GM19099 (cell line): ENCODE measurements around the gene TDRD7.

ENCODE experiments used
- POLR2A ChIP-seq: IDR thresholded peaks from 3 replicates; pipeline ENCODE4 v1.6.1; 2011; ENCODE audit warnings: low read depth; ENCODE audit not compliant: insufficient read length; ENCODE audit errors: extremely low read depth

The TDRD7 gene

DNA sequence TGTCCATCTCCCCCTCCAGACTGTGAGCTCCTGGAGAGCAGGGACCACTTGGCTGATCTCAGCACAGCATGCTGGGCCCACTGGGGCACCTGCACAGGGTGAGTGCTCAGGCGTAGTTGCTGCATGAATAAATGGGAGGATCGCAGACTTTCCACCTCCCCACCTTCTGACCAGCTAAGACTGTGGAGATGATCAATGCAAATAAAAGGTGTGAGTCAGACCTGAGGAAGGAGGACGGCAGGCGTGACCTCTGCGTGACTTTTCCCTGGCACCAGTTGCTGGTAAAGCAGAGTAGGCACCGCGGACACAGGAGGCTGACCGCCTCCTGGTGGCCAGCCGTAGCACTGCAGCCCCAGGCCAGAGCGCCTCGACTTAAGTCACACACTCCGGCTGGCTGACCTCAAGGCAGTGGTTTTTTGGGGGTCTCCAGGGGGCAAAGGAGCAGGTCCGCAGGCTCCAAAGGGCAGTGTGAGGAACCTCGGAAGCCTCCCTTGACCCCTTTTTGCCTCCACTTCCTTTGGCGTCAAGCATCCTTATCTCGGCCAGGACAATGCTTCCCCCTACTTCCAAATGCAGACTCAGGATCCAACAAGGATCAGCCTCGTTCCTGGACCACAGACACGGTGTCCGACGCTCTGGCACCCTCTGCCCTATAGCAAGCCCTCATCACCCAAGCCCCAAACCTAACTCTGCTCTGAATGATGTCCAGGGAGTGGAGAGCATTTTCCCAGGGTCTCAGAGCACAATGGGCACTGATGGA is 12.7 kb upstream of the TDRD7 start:
- no peak for TF ChIP-seq POLR2A

DNA sequence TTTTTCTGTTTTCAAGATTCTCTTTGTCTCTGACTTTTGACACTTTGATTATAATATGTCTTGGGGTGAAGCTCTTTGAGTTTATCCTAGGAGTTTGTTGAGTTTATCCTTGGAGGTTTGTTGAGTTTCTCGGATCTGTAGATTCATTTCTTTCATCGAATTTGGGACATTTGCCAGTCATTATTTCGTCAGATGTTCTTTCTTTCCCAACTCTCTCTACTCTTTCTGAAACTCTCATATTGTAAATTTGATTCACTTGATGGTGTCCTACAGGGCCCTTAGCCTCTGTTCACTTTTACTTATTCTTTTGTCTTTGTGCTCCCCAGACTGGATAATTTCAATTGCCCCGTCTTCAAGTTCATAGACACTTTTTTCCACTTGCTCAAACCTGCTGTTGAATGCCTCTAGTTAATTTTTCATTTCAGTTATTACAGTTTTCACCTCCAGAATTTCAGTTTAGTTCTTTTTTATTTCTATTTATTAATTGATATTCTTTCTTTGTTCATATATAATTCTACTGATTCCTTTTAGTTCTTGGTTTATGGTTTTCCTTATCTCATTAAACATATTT is 8.1 kb upstream of the TDRD7 start:
- TF ChIP-seq POLR2A, result no peak

DNA sequence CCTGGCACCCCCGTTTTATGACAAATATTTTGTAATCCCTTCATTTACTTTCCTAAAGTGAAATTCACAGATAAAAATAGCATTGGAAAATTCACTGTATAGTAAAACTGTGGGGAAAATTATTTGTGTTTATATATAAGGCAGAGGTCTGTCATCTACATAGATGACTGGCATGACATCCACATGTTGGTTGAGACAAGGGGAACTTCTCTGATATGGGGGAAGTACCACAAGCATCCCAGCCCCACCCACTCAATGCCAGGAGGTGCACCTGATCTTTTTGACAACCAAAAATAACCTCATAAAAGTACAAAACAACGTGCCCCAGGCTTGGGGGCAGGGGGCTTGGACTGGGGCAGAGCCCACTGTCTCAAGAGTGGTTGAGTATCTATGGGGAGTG is 6.3 kb upstream of the TDRD7 start:
- TF ChIP-seq POLR2A, result no peak

DNA sequence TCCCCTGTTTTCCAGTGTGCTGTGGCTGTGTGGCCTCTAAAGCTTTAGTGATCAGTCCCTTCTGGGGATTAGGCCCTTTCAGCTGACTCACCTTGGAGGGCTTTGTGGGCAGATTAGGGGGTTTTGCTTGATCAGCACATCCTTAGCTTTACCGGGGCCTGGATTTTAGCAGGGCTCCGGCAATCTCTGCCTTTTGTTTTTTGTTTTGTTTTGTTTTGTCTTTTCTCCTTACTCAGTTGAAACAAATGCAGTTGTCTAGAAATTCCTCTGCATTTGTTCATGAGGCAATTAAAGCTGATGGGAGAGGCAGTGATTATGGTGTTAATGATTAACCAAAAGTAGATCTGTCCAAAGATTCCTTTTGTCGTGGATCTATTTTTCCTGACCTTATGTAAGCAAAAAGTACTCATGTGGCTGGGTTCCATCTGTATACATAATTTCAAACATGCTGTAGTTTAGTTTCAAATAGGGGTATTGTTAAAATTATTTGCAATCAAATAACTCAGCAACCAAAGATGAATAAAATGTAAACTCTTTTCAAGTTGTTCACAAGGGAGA is 5.2 kb upstream of the TDRD7 start:
- no peak for TF ChIP-seq POLR2A

DNA sequence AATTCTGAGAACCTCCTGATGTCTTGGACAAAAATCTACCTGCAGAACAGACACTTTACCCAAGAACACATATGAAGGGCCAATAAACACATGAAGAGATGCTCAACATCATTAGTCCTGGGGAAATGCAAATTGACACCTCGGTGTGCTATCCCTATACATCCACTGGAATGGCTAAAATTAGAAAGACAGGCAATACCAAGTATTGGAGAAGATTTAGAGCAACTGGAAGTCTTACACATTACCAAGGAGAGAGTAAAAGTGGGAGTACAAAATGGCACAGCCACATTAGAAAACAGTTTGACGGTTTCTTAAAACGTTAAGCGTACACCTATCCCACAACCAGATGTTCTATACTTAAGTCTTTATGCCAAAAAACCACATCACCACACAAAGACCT is 3.3 kb upstream of the TDRD7 start:
- TF ChIP-seq POLR2A, result no peak

DNA sequence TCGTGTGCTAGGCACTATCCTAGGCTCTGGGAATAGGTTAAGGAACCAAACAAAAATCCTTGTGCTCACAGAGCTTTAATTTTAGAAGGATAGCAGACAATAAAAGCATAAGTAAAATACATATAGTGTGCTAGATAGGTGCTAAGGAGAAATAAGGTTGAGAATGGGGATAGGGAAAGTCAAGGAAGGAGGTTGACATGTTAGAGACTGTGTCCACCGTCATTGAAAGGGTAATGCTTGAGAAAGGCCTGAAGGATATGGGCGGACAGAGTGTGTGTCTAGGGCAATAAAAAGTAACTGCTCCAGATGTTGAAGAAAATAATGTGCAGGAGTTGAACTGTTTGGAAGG is 482 bp upstream of the TDRD7 start:
- no peak for TF ChIP-seq POLR2A

DNA sequence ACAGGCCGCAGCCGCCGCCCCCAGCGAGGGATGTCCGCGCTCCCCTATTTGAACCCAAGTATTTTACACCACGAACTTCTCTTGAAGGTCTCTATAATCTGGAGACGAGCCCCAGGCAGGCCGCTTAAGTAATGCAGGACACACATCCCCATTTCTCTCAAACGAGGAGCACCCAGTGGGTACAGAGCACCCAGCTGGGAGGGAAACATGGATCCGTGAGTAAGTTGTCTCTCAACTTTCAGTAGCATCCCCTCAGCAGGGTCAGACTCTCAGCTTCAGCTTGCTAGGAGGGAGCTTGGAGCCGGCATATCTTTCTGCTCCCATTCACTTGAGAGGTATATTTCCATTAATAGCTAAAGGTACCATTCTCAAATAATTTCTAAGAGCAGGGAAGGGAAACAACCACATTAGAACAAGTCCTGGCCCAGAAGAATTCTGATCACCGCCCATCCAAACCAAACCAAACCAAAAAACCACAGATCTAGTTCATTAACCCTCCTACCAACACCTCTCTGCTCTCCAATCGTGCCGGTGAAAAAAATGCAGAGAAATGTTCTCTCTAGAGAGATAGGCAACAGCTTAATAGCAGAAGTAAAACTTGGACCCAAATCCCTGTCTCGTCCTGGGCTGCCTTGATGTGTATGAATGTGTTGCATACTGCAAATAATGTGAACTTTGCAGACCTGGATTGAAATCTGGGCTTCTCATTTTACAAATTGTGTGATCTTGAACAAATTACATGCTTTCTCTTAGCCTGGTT is 910 bp downstream of the TDRD7 start:
- TF ChIP-seq POLR2A, result no peak

DNA sequence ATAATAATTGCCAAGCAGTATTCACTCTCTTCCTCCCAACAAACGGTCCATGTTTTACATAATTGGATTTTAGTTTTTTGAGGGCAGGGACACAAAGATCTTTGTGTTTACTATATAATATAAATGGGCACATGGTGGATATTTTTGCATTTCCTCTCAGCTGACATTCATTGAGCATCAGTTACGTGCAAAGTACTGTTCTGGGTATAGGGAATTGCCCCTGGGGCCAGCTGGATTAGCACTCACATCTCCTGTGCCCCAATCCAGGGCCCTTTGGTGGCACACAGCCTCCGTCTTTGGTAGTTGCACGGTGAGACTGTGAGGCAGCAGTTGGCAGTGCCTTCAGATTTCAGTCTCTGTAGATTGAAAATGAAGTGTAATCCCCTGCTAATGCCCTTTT is 1.6 kb downstream of the TDRD7 start:
- TF ChIP-seq POLR2A, result no peak

DNA sequence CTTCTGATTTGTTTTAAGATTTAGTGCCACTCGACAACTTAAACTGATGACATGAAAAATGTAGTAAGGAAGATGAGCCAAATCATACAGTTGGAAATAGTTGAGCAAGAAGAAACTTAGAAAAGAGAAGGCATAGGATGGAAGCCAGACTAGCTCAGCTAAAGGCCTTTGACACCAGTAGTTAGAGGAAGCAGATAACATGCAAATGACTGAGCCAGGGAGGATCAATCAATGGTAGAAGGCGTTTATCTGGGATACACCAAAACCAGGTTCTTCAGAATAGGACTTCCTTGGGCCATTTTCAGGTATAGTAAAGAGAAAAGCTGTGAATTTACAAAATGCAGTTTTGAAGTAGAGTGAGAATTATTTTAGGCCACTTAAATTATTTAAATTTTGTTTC is 3.2 kb downstream of the TDRD7 start:
- TF ChIP-seq POLR2A, result no peak

DNA sequence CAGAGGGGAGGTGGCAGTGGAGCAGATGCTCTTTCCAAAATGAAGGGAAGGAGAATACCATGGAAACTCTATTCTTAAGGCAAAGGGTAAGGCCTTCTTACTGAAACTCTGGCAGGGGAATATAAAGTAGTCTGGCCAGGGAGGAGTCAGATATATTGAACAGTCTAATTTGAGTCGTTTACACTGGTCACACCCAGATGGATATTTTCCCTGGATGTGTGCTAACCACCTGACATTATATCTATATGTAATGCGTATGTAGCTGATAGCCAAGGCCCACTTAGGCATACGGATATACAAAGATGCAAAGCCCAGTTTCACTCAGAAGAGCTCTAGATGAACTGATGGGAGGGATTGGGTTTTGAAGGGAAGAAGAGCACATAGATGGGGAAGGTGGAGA is 7.0 kb downstream of the TDRD7 start:
- no peak for TF ChIP-seq POLR2A

DNA sequence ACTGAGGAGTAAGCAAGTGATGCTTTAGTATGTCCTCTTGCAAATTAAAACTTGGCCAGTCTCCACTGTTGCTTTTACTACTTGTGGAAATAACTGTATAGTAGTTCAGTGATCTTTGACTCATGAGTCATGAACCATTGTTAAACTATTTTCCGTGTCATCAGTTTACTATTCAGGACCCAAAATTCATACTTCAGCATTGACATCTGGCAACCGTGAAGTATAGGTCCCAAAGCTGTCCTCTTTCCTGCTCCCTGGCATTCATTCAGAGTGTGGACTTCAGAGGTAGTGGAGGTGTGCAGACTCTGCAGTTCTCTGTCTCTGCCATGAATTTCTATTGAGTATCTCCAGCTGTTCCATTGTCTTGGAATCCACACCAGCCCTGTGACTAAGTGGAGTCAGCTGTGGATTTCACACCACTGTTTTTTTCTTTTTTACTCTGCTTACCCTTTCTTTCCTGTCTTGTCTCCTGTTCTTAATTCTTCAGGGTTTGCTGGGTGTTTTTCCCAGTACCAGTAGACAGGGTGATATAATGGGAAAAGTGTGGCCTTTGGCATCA is 7.5 kb downstream of the TDRD7 start:
- no peak for TF ChIP-seq POLR2A

DNA sequence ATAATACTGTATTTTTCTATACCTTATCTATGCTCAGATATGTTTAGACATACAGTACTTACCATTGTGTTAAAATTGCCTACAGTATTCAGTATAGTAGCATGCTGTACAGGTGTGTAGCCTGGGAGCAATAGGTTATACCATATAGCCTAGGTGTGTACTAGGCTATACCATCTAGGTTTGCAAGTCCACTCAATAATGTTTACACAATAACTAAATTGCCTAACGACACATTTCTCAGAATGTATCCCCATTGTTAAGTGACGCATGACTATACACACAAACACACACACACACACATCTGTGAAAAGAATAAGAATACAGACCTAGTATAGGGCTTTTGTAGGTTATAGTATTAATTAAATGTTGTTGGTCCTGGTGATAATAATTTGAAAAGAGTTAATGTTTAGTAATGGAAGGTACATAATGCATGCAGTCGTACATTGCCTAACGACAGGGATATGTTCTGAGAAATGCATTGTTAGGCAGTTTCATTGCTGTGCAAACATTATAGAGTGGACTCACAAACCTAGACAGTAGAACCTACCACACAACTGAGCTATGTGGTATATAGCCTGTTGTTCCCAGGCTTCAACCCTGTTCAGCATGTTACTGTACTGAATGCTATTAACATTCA is 13.6 kb downstream of the TDRD7 start:
- no peak for TF ChIP-seq POLR2A

DNA sequence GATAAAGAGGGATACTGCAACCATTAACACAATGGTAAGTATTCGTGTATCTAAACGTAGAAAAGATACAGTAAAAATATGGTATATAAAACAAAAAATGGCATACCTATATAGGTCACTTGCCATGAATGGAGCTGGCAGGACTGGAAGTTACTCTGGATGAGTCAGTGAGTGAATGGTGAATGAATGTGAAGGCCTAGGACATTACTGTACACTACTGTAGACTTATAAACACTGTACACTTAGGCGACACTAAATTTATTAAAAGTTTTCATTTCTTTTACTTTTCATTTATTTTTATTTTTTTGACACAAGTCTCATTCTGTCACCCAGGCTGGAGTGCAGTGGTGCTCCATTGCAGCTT is 14.1 kb downstream of the TDRD7 start:
- TF ChIP-seq POLR2A, result no peak

DNA sequence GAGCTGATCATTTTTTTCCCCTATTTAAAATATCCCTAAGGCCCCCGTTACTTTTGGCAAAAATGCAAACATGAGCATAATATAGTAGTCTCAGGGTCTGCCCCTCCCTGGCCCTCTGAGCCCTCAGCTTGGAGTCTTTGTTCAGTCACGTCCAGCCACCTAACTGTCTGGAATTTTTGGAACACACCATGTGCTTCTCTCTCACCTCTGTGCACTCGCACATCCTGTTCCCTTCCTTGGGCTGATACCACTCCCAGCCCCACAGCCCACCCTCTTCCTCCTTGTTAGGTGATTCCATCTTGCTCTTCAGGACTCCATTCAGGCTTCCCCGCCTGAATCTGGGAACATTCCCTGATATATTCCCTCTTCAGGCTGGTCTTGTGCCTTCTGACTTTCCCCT is 16.0 kb downstream of the TDRD7 start:
- no peak for TF ChIP-seq POLR2A
